MG63 (cell line): Measurements from ENCODE around the gene IDH2. TPM values are rescaled to one million over a fixed set of nuclear protein-coding genes. Genes with fewer than 3 reads are reported as not detected.

Experiments
- DNase-seq: peaks from one replicate; pipeline ENCODE4 v3.0.0-alpha.2; 2020
- H3K27me3 ChIP-seq: fragments of 250-450 bp; sonication (Bioruptor Pico); 2 replicates; pipeline ENCODE4 v1.5.1; 2020; ENCODE audit warnings: mild to moderate bottlenecking, moderate library complexity
- H3K36me3 ChIP-seq: fragments of 250-450 bp; sonication (Bioruptor Pico); 2 replicates; pipeline ENCODE4 v1.5.1; 2020; ENCODE audit warnings: mild to moderate bottlenecking, moderate library complexity
- H3K4me3 ChIP-seq: fragments of 250-450 bp; sonication (Bioruptor Pico); 2 replicates; pipeline ENCODE4 v1.5.1; 2020; ENCODE audit warnings: mild to moderate bottlenecking, moderate library complexity
- H3K9me3 ChIP-seq: fragments of 250-450 bp; sonication (Bioruptor Pico); 2 replicates; pipeline ENCODE4 v1.5.1; 2020; ENCODE audit warnings: mild to moderate bottlenecking, moderate library complexity
- total RNA-seq: library from RNA; depleted of rRNA; stranded (reverse); fragments of >200 nt; shearing (Covaris generic); gene quantifications from 2 replicates; pipeline ENCODE4 v1.2.3, GENCODE V29; 2014; ENCODE audit warnings: low replicate concordance

The IDH2 gene
- total RNA-seq, 1 experiment from 2014 or later = 57.2 TPM

DNA sequence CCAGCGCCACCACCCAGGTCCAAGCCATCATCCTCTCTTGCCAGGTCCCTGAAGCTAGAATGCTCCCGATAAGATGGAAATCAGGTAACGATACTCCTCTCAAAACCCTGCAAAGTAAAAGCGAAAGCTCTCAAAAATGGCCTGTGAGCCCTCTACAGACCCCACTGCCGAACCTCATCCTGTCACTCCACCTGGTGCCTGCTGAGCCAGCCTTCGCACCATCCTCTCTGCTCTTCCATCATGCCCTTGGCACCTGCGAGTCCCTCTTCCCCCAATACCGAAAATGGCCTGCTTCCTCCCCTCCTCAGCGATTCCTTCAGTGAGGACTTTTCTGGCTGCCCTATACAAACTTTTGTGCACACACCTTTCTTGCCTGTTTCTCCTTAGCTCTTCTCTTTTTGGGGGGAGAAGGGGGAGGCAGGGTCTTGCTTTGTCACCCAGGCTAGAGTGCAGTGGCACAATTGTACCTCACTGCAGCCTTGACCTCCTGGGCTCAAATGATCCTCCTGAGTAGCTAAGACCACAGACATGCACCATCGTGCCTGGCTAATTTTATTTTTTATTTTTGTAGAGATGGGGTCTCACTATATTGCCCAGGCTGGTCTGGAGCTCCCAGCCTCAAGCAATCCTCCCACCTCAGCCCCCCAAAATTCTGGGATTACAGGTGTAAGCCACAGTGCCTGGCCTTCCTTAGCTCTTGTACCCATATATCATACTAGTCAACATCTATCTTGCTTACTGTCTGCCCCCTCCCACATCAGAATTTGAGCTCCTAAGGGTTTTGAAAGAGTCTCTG, 3.0 kb downstream of the IDH2 start:
- no peaks in the 10 kb centered on the region for H3K9me3 ChIP-seq
- H3K4me3 ChIP-seq = no peak overlapping the region
- DNase-seq = no peak
- 0 out of 2 replicates have a peak, but pooled peaks cover 2% of the 10 kb centered on the region for H3K36me3 ChIP-seq
- no peaks in the 10 kb centered on the region for H3K27me3 ChIP-seq

DNA sequence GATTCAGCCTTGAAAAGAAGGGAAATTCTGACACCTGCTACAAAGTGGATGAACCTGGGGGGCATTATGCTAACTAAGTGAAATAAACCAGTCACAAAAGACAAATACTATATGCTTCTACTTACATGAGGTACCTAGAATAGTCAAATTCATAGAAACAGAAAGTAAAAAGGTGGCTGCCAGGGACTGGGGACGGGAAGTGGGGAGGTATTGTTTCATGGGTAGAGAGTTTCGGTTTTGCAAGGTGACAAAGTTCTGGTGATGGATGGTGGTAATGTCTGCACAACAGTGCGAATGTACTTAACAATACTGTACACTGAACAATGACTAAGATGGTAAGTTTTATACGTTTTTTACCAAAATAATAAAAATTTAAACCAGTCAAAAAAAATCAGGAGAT, 4.8 kb downstream of the IDH2 start:
- no peak overlapping the region for H3K4me3 ChIP-seq
- no peaks in the 10 kb centered on the region for H3K27me3 ChIP-seq
- H3K36me3 ChIP-seq = 0 out of 2 replicates have a peak, but pooled peaks cover 2% of the 10 kb centered on the region
- no peaks in the 10 kb centered on the region for H3K9me3 ChIP-seq
- no peak for DNase-seq

DNA sequence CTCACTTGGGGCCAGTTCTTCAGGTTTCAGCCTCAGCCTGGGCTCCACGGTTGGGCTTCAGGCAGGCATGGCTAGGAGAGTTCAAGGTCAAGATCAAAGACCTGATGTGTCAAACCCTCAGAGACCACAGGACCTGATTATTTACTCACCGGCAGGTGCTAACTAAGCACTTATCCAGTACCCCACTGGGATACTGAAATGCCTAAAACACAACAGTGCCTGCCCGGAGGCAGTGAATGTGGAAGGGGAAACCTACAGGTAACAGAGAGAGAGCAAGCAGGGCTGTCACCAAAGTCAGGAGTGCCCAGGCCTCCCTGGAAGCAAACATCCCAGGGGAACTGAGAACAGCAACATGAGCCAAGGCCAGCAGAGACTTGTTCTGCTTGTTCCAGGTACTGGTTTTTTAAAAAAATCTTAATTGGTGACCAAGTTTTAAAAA, 6.7 kb downstream of the IDH2 start:
- H3K4me3 ChIP-seq = no peak overlapping the region
- DNase-seq = no peak
- H3K27me3 ChIP-seq = no peaks in the 10 kb centered on the region
- H3K36me3 ChIP-seq = 0 out of 2 replicates have a peak, but pooled peaks cover 2% of the 10 kb centered on the region
- no peaks in the 10 kb centered on the region for H3K9me3 ChIP-seq

DNA sequence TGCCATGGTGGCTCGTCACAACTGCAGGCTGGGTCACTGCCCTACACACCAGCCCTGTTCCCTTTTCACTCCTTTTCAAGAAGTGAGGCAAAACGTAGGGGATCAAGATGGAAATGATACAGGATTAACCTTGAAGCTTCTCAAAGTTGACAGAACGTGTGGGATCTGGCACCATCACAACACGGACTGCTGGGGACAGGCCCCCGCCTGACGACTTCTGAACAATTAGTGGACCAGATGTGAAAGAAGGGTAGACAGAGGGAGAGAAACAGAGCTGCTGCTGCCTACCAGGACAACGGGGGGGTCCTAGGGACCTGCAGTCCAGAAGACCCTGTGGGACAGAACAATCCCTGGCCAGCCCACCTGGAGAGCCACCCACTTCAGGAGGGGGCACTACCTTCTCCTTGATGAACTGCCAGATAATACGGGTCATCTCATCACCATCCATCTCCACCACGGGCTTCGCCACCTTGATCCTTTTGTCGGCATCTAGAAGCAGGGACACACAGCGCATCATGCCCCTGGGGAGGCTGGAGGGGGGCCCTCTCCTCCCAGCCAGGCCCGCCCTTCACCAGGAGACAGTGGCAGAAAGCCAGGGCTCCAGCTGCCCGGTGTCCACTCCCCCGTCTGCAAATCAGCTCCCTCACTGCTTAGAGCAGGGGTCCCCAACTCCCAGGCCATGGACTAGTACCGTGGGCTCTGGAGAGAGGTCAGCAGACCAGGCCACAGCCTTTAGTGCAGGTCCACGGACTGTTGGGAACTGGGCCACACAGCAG, 10.9 kb downstream of the IDH2 start:
- H3K27me3 ChIP-seq = no peaks in the 10 kb centered on the region
- no peak for DNase-seq
- no peaks in the 10 kb centered on the region for H3K9me3 ChIP-seq
- H3K36me3 ChIP-seq = peaks cover 12% of the 10 kb centered on the region
- H3K4me3 ChIP-seq = no peak overlapping the region

DNA sequence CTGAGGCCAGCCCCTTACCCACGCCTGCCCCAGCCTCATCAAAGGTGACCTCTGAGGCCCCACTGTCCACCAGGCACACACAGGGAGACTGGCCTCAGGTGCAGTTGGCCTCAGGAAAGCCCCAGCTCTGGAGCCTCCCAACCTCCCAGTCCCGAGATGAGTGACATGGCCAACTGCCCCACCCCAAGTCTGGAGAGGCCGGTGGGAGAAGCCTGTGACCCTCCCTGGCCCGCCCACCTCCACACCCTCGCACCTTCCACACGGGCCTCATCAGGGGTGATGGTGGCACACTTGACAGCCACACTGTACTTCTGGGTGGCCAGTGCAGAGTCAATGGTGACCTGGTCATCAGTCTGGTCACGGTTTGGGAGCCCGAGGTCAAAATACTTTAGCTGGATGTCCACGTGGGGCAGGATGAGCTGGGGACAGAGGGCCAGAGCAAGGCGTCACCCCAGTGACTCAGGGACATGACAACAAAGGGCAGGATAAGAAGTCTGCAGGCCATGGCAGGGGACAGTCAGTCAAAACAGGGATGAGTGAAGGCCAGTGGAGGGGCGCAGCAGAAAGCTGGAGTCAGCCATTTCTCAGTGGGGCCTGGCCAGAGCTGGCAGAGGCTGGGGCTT, 11.9 kb downstream of the IDH2 start:
- Histone ChIP-seq H3K9me3 (no peaks in the 10 kb centered on the region), H3K36me3 (peaks cover 12% of the 10 kb centered on the region), H3K4me3 (no peak overlapping the region), H3K27me3 (no peaks in the 10 kb centered on the region)
- no peak for DNase-seq

DNA sequence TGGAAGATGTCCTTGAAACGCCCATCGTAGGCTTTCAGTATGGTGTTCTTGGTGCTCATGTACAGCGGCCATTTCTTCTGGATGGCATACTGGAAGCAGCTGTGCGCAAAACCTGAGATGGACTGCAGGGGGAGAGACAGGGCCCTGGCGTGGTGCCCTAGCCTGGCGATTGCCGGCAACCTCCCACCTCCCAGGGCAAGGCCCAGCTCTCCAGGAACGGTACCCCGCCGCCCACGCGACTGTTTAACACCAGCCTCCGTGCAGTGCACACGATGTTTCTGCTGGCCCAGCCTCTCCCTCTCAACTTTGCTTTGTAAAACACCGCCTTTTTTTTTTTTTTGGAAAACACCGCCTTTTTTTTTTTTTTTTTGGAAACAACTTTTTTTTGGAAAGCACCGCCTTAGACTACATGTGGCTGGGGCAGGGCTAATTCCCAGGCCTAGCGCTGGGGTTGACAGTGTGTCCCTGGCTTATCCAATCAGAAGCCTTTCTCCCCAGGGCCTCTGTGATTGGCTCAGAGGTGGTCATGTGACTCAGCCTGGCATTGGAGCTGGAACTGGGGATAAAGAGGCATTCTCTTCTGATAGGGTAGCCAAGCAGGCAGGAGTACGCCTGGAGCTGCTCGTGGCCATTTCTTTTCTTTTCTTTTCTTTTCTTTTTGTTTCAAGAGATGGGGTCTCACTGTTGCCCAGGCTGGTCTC, 14.7 kb downstream of the IDH2 start:
- peak; percentile 44 for DNase-seq
- Histone ChIP-seq H3K9me3 (no peaks in the 10 kb centered on the region), H3K36me3 (peaks cover 12% of the 10 kb centered on the region), H3K4me3 (no peak overlapping the region), H3K27me3 (no peaks in the 10 kb centered on the region)

DNA sequence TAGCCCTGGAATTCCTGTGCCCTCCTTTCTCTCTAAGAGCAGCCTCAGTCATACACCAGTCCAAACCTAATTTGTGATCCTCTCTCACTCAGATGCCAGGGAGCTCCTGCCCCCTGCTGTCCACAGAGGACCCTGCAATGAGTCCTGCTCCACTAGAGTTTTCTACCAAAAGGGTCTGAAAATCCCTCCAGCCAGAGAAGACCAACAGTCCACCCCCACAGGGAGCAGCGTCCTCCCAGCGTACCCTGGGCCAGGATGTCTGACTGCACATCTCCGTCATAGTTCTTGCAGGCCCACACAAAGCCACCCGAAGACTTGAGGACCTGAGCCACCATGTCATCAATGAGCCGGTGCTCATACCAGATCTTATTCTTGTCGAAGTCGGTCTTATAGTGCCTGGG, 15.4 kb downstream of the IDH2 start:
- peak; percentile 43 for DNase-seq
- peaks cover 12% of the 10 kb centered on the region for H3K36me3 ChIP-seq
- no peaks in the 10 kb centered on the region for H3K9me3 ChIP-seq
- H3K4me3 ChIP-seq = no peak overlapping the region
- H3K27me3 ChIP-seq = no peaks in the 10 kb centered on the region

DNA sequence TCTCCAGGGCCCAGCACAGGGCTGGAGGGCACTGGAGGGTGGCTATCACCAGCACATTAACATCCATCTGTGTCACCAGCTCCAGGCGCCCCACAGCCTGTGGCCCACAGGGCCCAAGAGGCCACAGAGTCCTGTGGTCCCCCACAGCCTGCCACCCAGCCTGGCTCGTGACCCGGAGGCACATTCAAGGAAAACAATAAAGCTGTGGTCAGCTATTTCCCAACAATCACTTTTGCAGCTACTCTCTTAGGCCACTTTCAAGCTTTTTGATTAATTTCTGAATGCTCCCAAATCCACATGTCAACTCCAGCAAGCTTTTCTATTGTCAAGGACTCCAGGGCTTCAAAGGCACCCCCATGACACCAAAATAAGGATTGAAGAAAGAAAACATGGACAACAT, 16.7 kb downstream of the IDH2 start:
- H3K9me3 ChIP-seq = no peaks in the 10 kb centered on the region
- DNase-seq = no peak
- H3K27me3 ChIP-seq = no peaks in the 10 kb centered on the region
- no peak overlapping the region for H3K4me3 ChIP-seq
- H3K36me3 ChIP-seq = peaks cover 12% of the 10 kb centered on the region

DNA sequence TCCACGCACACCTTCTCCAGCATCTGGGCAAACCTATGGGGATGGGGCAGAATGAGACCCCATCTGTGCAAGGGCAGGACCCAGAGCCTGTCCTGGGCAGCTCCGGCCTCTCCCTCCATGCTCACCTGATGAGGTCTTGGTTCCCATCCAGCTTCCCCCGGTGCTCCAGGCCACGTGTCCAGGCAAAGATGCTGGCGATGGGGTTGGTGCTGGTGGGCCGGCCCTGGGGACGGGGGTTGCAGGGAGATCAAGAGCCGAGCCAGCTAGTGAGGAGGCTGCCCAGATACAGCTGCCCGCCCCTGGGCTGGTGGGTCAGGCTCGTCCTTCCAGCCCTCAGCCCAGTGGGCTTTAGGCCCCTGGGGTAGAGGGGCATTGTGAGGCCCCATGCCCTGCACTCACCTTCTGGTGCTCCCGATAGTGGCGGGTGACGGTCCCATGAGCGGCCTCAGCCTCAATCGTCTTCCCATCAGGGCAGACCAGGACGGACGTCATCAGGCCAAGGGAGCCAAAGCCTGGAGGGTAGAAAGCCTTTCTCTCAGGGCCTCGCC, 17.3 kb downstream of the IDH2 start:
- peaks cover 12% of the 10 kb centered on the region for H3K36me3 ChIP-seq

DNA sequence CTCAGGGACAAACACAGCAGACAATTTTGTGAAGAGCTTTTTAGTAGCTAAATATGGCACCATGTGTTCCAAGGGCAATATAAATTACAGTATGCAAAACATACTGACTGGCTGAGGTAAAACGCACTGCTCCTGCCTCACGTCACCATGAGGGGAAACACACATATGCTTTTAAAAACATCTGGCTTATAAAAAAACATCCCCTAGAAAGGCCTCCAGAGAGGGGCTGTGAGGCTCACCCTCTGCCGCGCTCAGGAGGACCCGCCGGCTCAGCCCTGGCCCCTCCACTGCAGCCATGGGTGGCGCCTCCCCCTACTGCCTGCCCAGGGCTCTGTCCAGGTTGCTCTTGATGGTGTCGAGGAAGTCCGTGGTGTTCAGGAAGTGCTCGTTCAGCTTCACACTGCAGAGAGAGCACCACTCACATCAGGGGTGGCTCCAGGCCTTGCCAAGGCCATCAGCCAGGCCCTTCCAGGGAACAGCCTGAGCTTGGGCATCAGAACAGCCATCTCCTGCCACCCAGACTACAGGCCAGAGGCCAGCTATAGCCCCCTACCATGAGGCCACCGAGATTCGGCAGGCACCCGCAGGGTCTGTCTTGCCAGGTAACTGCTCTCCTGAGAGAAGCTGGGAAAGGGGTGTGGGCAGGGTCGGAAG, 18.2 kb downstream of the IDH2 start:
- DNase-seq = no peak
- Histone ChIP-seq H3K27me3 (no peaks in the 10 kb centered on the region), H3K4me3 (no peak overlapping the region), H3K36me3 (peaks cover 19% of the 10 kb centered on the region), H3K9me3 (no peaks in the 10 kb centered on the region)

More for the DNA sequence above, 17.3 kb downstream of the IDH2 start:
- H3K27me3 ChIP-seq = no peaks in the 10 kb centered on the region
- no peak for DNase-seq
- H3K4me3 ChIP-seq = no peak overlapping the region
- H3K9me3 ChIP-seq = no peaks in the 10 kb centered on the region

DNA sequence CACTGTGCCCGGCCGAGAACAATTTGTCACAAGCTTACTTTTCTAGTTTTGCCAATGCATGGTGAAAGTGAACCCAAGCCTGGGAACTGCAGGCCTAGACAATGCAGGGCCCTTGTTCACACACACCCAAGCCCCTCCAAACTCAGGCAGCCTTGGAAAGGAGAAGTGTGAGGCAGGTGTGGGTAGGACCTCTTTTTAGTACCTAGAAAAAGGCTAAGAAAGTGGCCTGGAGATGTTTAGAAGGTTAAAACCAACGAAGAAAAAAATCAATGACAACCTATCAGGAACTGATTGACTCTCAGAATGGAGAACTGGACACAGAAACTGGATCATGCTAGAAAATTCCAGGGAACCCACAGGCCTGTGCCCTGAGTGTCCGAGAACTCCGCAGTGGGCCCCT, 18.8 kb downstream of the IDH2 start:
- H3K27me3 ChIP-seq = no peaks in the 10 kb centered on the region
- DNase-seq = no peak
- H3K9me3 ChIP-seq = no peaks in the 10 kb centered on the region
- H3K4me3 ChIP-seq = no peak overlapping the region
- H3K36me3 ChIP-seq = peaks cover 19% of the 10 kb centered on the region

DNA sequence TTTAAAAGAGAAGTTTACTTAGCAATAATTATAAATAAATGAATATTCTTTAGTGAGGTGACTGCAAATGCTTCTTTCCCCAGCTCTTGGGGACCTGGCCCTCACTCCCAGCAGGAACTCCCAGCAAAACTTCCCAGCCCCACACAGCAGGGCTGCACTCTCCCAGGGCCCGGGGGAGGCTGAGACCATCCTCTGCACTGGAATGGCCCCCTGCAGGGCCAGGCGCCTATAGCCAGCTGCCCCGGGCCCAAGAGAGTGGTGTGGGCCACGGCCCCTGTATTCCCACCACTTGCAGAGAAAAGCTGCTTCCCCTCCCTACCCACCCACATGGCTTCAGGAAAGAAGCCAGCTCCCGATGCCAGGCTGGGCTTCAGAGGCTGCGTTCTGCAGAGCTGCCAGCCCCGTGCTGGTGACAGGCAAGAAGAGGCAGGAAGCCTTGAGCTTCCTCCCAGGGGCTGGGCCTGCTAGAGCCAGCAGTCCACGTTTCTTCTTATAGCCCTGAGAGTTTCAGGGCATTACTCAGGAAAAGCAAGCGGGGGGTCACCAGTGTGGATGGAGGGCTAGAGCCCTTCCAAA, 20.0 kb downstream of the IDH2 start:
- H3K9me3 ChIP-seq = no peaks in the 10 kb centered on the region
- no peak for DNase-seq
- no peaks in the 10 kb centered on the region for H3K27me3 ChIP-seq
- no peak overlapping the region for H3K4me3 ChIP-seq
- H3K36me3 ChIP-seq = peaks cover 19% of the 10 kb centered on the region

DNA sequence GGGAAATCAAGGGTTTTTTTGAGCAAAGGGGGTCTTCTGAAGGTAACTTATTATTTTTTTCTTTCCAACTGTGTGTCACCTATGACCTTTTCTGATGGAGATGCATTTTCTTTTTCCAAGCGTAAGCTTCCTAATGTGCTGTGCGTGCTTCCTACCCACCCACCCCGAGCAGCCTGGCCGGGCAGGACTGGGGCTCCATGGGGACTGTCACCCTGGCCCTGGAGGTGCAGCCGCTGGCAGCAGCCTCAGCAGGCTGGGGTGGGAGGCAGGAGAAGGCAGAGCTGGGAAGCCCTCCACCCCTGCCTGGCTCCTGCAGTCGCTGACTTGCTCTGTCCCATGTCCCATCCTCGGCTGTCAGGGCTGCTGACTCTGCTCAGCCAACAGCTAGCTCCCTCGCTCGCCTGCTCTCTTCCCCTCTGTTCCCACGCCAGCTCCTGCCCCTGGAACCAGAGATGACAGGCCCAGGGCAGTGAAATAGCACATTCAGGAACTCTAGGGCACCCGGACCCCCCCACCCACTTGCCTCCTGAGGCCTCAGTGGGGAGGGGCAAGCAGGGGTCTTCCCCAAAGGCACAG, 21.4 kb downstream of the IDH2 start:
- no peaks in the 10 kb centered on the region for H3K9me3 ChIP-seq
- H3K36me3 ChIP-seq = peaks cover 23% of the 10 kb centered on the region
- H3K4me3 ChIP-seq = no peak overlapping the region
- no peak for DNase-seq
- H3K27me3 ChIP-seq = no peaks in the 10 kb centered on the region

DNA sequence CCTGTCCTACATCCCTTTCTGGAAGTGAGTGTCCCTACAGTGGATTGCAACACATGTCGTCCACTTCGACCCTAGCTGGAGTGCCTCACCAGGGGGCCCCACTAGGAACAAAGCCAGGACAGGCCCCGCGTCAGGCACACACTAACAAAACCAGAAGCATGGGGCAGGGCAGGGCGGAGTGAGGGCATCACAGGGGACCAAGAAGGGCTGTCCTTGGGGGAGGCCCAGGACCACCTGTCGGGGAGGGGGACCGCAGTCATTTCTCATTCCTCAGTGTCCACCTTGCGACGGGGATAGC, 21.9 kb downstream of the IDH2 start:
- no peak overlapping the region for H3K4me3 ChIP-seq
- H3K9me3 ChIP-seq = no peaks in the 10 kb centered on the region
- DNase-seq = no peak
- no peaks in the 10 kb centered on the region for H3K27me3 ChIP-seq
- peaks cover 26% of the 10 kb centered on the region for H3K36me3 ChIP-seq

DNA sequence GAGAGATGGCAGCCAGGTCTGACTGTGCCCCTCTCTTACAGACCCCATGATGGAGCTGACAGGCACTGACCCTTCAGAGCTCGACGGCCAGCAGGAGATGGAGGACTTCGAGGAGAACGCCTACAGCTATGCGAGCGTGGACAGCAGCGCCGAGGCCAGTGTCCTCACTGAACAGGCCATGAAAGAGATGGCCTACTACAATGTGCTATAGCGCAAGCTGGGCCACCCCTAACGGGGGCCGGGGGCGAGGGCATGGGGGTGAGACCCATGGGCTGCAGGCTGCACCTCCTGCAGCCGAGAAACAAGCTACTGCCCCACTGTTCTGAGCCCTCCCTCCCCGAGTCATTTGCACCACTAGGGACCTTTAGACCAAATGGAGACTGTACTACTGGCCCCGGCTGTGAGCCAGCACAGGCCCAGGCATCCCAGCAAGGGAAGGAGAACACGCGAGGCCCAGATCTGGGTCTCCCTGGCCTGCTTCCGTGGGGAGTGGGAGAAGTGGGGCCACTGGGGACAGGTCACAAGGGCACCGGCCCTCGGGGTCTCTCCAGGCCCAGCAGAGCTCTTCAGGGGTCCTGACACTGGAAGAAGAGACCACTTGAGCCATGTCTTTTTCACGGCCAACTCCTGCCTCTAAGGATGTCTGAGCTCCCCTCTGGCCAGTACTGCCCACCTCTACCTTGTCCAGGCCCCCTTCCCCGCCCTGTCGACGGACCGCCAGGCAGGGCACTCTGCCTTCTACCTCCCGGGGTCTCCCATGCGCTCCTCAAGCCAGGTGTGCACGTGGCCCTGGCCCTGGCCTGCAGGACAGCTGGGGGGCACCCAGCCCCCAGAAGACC, 22.4 kb downstream of the IDH2 start:
- Histone ChIP-seq H3K4me3 (no peak overlapping the region), H3K36me3 (peaks cover 26% of the 10 kb centered on the region), H3K9me3 (no peaks in the 10 kb centered on the region), H3K27me3 (no peaks in the 10 kb centered on the region)
- DNase-seq = no peak
